SK-N-SH (cell line): ENCODE results near the gene CNTNAP5. TPM values are rescaled to one million over a fixed set of nuclear protein-coding genes. Genes with fewer than 3 reads are reported as not detected.

Source experiments
- CTCF ChIA-PET: fragments of 300-600, 350-600 bp; formaldehyde crosslinking; extraction: SDS; loops from one replicate; lab custom pipeline; 2021; lab: Yijun Ruan, JAX
- POLR2A ChIA-PET: fragments of 350-600 bp; sonication (Branson Sonifier 250); formaldehyde crosslinking; extraction: SDS; loops from one replicate; lab custom pipeline; 2020; ENCODE audit warnings: antibody characterized with exemption, inconsistent platforms; lab: Yijun Ruan, JAX
- DNase-seq: peaks from one replicate; pipeline ENCODE4 v3.0.0; 2012
- H2AFZ ChIP-seq: fragments of 200-600 bp; sonication (generic); 2 replicates; pipeline ENCODE4 v1.8.1; 2016; ENCODE audit warnings: antibody characterized with exemption, mild to moderate bottlenecking, low read depth
- H3F3A ChIP-seq: fragments of 200-600 bp; sonication (generic); replicated peaks from 2 replicates; pipeline ENCODE3; 2016; ENCODE audit warnings: antibody characterized with exemption, mild to moderate bottlenecking; ENCODE audit not compliant: insufficient read depth
- H3K27ac ChIP-seq, 2 experiments: fragments of 200-500 bp in 1 of 2; fragments of 200-600 bp in 1 of 2; sonication (Bioruptor generic) in 1 of 2; sonication (generic), shearing (Covaris generic) in 1 of 2; 2 replicates each; pipeline versions ENCODE4 v1.5.1 to v1.6.1; 2014 to 2016; ENCODE audit warnings: low read depth in 2 of 2, inconsistent platforms in 1 of 2, low read length in 1 of 2, mild to moderate bottlenecking in 1 of 2, mixed read lengths in 1 of 2
- H3K27me3 ChIP-seq: fragments of 200-600 bp; sonication (generic), shearing (Covaris generic); 2 replicates; pipeline ENCODE4 v1.6.1; 2016; ENCODE audit warnings: mixed run types; ENCODE audit not compliant: insufficient read depth
- H3K36me3 ChIP-seq, 2 experiments: fragments of 200-500 bp in 1 of 2; fragments of 200-600 bp in 1 of 2; sonication (Bioruptor generic) in 1 of 2; sonication (generic) in 1 of 2; replicated peaks in 1 of 2; 2 replicates each; pipeline versions ENCODE3 to v1.5.1; 2014 to 2016; ENCODE audit warnings: low read length in 1 of 2, mild to moderate bottlenecking in 1 of 2; ENCODE audit not compliant: insufficient read depth in 2 of 2, control insufficient read depth in 1 of 2
- H3K4me1 ChIP-seq, 2 experiments: fragments of 200-500 bp in 1 of 2; fragments of 200-600 bp in 1 of 2; sonication (Bioruptor generic) in 1 of 2; sonication (generic), shearing (Covaris generic) in 1 of 2; 2 replicates each; pipeline versions ENCODE4 v1.5.1 to v1.6.1; 2014 to 2016; ENCODE audit warnings: low read depth in 1 of 2, low read length in 1 of 2, mixed run types in 1 of 2; ENCODE audit not compliant: insufficient read depth in 2 of 2, control insufficient read depth in 1 of 2
- H3K4me2 ChIP-seq: fragments of 200-600 bp; sonication (generic), shearing (Covaris generic); 2 replicates; pipeline ENCODE4 v1.6.1; 2017; ENCODE audit warnings: mixed run types
- H3K4me3 ChIP-seq, 2 experiments: fragments of 200-500 bp in 1 of 2; fragments of 200-600 bp in 1 of 2; sonication (Bioruptor generic) in 1 of 2; sonication (generic), shearing (Covaris generic) in 1 of 2; 2 replicates each; pipeline versions ENCODE4 v1.5.1 to v1.8.1; 2014 to 2016; ENCODE audit warnings: low read depth in 2 of 2, inconsistent platforms in 1 of 2, low read length in 1 of 2, mild to moderate bottlenecking in 1 of 2, mixed read lengths in 1 of 2, moderate library complexity in 1 of 2
- H3K79me2 ChIP-seq: fragments of 200-600 bp; sonication (generic); 2 replicates; pipeline ENCODE4 v1.8.1; 2017; ENCODE audit warnings: mild to moderate bottlenecking; ENCODE audit not compliant: insufficient read depth
- H3K9ac ChIP-seq: fragments of 200-600 bp; sonication (generic); 2 replicates; pipeline ENCODE4 v1.6.1; 2017; ENCODE audit warnings: mixed run types
- H3K9me2 ChIP-seq: fragments of 200-600 bp; sonication (generic); 2 replicates; pipeline ENCODE4 v1.6.1; 2017; ENCODE audit warnings: mixed run types
- H3K9me3 ChIP-seq: fragments of 200-600 bp; sonication (generic); 2 replicates; pipeline ENCODE4 v1.6.1; 2017; ENCODE audit warnings: mixed run types, mild to moderate bottlenecking, moderate library complexity
- H4K20me1 ChIP-seq: fragments of 200-600 bp; sonication (generic); 2 replicates; pipeline ENCODE4 v1.6.1; 2017; ENCODE audit warnings: mild to moderate bottlenecking, mixed run types; ENCODE audit not compliant: insufficient read depth
- CTCF ChIP-seq: fragments of 200-600 bp; sonication (generic); IDR thresholded peaks from 2 replicates; pipeline ENCODE4 v1.6.1; 2017; ENCODE audit warnings: antibody characterized with exemption, mild to moderate bottlenecking, moderate library complexity
- FOSL2 ChIP-seq: IDR thresholded peaks from 2 replicates; pipeline ENCODE4 v1.4.0; 2012; ENCODE audit warnings: low read depth, mild to moderate bottlenecking, moderate library complexity, borderline replicate concordance
- FOXJ3 ChIP-seq: sonication (generic); formaldehyde crosslinking; IDR thresholded peaks from 2 replicates; pipeline ENCODE4 v1.5.1; 2020; ENCODE audit warnings: mild to moderate bottlenecking, missing genetic modification reagents
- GABPA ChIP-seq: IDR thresholded peaks from 2 replicates; pipeline ENCODE4 v1.4.0; 2012; ENCODE audit warnings: low read depth, mild to moderate bottlenecking
- IRF3 ChIP-seq: fragments of 150-350 bp; IDR thresholded peaks from 2 replicates; pipeline ENCODE4 v1.6.1; 2016; ENCODE audit warnings: mild to moderate bottlenecking, low read depth, low read length
- RXRA ChIP-seq: IDR thresholded peaks from 2 replicates; pipeline ENCODE4 v1.4.0; 2012; ENCODE audit warnings: low read depth, mild to moderate bottlenecking, borderline replicate concordance
- SIN3A ChIP-seq: IDR thresholded peaks from 2 replicates; pipeline ENCODE4 v1.6.1; 2012; ENCODE audit warnings: low read depth, mild to moderate bottlenecking, low read length, moderate library complexity, borderline replicate concordance
- TAF1 ChIP-seq: IDR thresholded peaks from 2 replicates; pipeline ENCODE4 v1.6.1; 2012; ENCODE audit warnings: low read depth, mild to moderate bottlenecking, low read length, moderate library complexity, borderline replicate concordance
- YY1 ChIP-seq: IDR thresholded peaks from 2 replicates; pipeline ENCODE4 v1.4.0; 2012; ENCODE audit warnings: low read depth, mild to moderate bottlenecking
- ZBTB33 ChIP-seq: IDR thresholded peaks from 2 replicates; pipeline ENCODE4 v1.4.0; 2012; ENCODE audit warnings: low read depth, borderline replicate concordance
- WGBS: methylation state at CpG from one replicate; pipeline ENCODE4 v1.1.6; 2017; ENCODE audit warnings: low lambda C conversion rate; 5-methylcytosine and 5-hydroxymethylcytosine counted together
- polyA plus RNA-seq, 3 experiments: library from polyadenylated mRNA; depleted of rRNA; stranded (reverse); fragments of >200 nt; gene quantifications; 2 replicates each; pipeline ENCODE4 v1.2.3, GENCODE V29; 2012
- TF ChIP-seq, protein P1 (sequence below): IDR thresholded peaks from 2 replicates; pipeline ENCODE4; 2012
- TF ChIP-seq, protein P2 (sequence below): fragments of 150-350 bp; IDR thresholded peaks from 2 replicates; pipeline ENCODE4 v1.6.1; 2017; ENCODE audit warnings: antibody characterized with exemption, low read length, low read depth, borderline replicate concordance

The CNTNAP5 gene
- polyA plus RNA-seq, 1 of the 3 experiments (the other 2 are of a cell fraction): 0.08 TPM

GRCh38 chr2:124424074-124424473, 399.0 kb downstream of the CNTNAP5 start (continued):
- TF ChIP-seq TAF1 (no peak), RXRA (no peak), FOSL2 (no peak)
- TF ChIP-seq, protein P1, sequence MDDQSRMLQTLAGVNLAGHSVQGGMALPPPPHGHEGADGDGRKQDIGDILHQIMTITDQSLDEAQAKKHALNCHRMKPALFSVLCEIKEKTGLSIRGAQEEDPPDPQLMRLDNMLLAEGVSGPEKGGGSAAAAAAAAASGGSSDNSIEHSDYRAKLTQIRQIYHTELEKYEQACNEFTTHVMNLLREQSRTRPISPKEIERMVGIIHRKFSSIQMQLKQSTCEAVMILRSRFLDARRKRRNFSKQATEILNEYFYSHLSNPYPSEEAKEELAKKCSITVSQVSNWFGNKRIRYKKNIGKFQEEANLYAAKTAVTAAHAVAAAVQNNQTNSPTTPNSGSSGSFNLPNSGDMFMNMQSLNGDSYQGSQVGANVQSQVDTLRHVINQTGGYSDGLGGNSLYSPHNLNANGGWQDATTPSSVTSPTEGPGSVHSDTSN: no peak

DNA sequence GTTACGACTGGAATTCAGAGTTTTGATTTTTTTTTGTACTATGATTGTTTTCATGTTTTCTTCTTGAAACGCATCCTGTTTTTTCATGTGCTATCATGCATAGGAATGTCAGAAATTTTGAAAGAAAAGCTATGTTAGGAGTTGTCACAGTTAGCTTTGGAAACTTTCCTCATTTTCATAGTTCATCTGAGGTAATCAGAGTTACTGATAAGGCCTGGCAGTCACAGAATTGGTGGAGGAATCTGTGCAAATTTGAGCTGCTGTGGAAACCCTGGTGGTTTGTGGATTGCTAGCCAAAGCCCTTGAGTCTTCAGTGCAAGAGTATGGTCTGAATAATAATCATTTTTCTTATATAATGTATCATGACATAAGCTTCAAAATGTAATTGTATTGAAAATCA, 401.0 kb downstream of the CNTNAP5 start:
- Histone ChIP-seq H3K36me3 (no peaks in the 10 kb centered on the region), H3K4me1 (no peaks in the 10 kb centered on the region), H3K4me2 (no peak overlapping the region), H3K79me2 (no peaks in the 10 kb centered on the region), H3K9ac (no peak overlapping the region), H3K27ac (no peak overlapping the region), H4K20me1 (no peaks in the 10 kb centered on the region), H3K9me2 (no peaks in the 10 kb centered on the region), H3K9me3 (no peaks in the 10 kb centered on the region), H2AFZ (no peak overlapping the region), H3K4me3 (no peak overlapping the region), H3F3A (no peaks in the 10 kb centered on the region), H3K27me3 (no peaks in the 10 kb centered on the region)
- CTCF ChIA-PET: no interaction called here
- TF ChIP-seq FOXJ3 (CRISPR knock-in tag) (no peak), ZBTB33 (no peak), SIN3A (no peak), IRF3 (no peak), YY1 (no peak), CTCF (no peak), GABPA (no peak)
- TF ChIP-seq, protein P2, sequence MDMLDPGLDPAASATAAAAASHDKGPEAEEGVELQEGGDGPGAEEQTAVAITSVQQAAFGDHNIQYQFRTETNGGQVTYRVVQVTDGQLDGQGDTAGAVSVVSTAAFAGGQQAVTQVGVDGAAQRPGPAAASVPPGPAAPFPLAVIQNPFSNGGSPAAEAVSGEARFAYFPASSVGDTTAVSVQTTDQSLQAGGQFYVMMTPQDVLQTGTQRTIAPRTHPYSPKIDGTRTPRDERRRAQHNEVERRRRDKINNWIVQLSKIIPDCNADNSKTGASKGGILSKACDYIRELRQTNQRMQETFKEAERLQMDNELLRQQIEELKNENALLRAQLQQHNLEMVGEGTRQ: no peak
- POLR2A ChIA-PET: no interaction called here
- no peak for DNase-seq
- 35% methylated on average over 2 of the region's 2 CpGs for WGBS
